Measurements from ENCODE around the gene NALCN. TPM values are rescaled to one million over a fixed set of nuclear protein-coding genes. Genes with fewer than 3 reads are reported as not detected.
"Not testable (repeated sequence)": the region's sequence is repeated elsewhere in the genome, so short reads cannot be mapped to it uniquely, and the experiment has no call there.

Gene NALCN
- total RNA-seq, 2 experiments from 2014 or later = not detected

- Mint-ChIP-seq H3K36me3 (no peaks in the 10 kb centered on the region), H3K27ac (no peak overlapping the region), H3K4me1 (no peaks in the 10 kb centered on the region), H3K9me3 (ENCODE audit: low read depth) (no peaks in the 10 kb centered on the region), H3K27me3 (no peaks in the 10 kb centered on the region), H3K4me3 (no peak overlapping the region)
- CTCF ChIA-PET = no interaction called here
- DNase-seq = no peak
- ATAC-seq = no peak
These were observed 73.0 kb downstream of the NALCN start for GRCh38 chr13:101343128-101343787.

GRCh38 chr13:101341464-101341863 is 74.8 kb downstream of the NALCN start:
- DNase-seq = no peak
- CTCF ChIA-PET = no interaction called here
- Mint-ChIP-seq H3K27me3 (no peaks in the 10 kb centered on the region), H3K9me3 (ENCODE audit: low read depth) (no peaks in the 10 kb centered on the region), H3K27ac (no peak overlapping the region), H3K36me3 (no peaks in the 10 kb centered on the region), H3K4me1 (no peaks in the 10 kb centered on the region), H3K4me3 (no peak overlapping the region)
- no peak for ATAC-seq

DNA sequence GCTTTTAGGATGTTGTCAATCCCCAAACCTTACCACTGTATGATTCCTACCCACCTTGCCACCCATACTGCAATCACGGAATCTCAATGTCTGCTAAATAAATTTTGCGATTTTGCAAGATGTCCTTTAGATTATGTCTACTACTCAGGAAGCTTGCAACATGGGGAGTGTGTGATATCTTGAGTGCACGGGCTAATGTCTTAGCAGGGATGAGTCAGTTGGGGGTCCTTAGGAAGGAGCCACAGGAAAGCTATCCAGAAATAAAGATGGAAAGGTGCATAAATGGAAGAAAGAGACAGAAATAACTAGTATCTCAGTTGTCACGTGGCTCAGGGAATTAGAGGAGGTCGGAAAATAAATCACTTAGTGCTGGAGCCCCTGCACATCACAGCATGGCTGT is 77.1 kb downstream of the NALCN start:
- CTCF ChIA-PET = no interaction called here
- Mint-ChIP-seq H3K4me3 (no peak overlapping the region), H3K9me3 (ENCODE audit: low read depth) (no peaks in the 10 kb centered on the region), H3K4me1 (no peaks in the 10 kb centered on the region), H3K27me3 (no peaks in the 10 kb centered on the region), H3K27ac (no peak overlapping the region), H3K36me3 (no peaks in the 10 kb centered on the region)
- ATAC-seq = no peak
- no peak for DNase-seq

- no peak overlapping the region for H3K27ac Mint-ChIP-seq
- no peaks in the 10 kb centered on the region for H3K4me1 Mint-ChIP-seq
- H3K9me3 Mint-ChIP-seq (ENCODE audit: low read depth) = no peaks in the 10 kb centered on the region
- H3K4me3 Mint-ChIP-seq = no peak overlapping the region
- ATAC-seq = no peak
- H3K27me3 Mint-ChIP-seq = no peaks in the 10 kb centered on the region
- CTCF ChIA-PET = interaction anchor here (0.7 kb wide), 1 partner anchor 95 kb away, joined by 4 read pairs; no protein-coding TSS in a partner anchor
- no peak for DNase-seq
- H3K36me3 Mint-ChIP-seq = no peaks in the 10 kb centered on the region
These were observed 83.7 kb downstream of the NALCN start for GRCh38 chr13:101332583-101332982.

GRCh38 chr13:101331731-101332130 is 84.6 kb downstream of the NALCN start:
- CTCF ChIA-PET = no interaction called here
- no peak overlapping the region for H3K27ac Mint-ChIP-seq

GRCh38 chr13:101327871-101328270 is 88.4 kb downstream of the NALCN start:
- CTCF ChIA-PET = no interaction called here
- DNase-seq (no peak), ATAC-seq (no peak)
- Mint-ChIP-seq H3K27me3 (no peaks in the 10 kb centered on the region), H3K4me3 (no peak overlapping the region), H3K27ac (no peak overlapping the region), H3K4me1 (no peaks in the 10 kb centered on the region), H3K9me3 (ENCODE audit: low read depth) (no peaks in the 10 kb centered on the region), H3K36me3 (no peaks in the 10 kb centered on the region)

More at GRCh38 chr13:101331731-101332130, 84.6 kb downstream of the NALCN start:
- Mint-ChIP-seq H3K4me1 (no peaks in the 10 kb centered on the region), H3K27me3 (no peaks in the 10 kb centered on the region), H3K9me3 (ENCODE audit: low read depth) (no peaks in the 10 kb centered on the region), H3K4me3 (no peak overlapping the region), H3K36me3 (no peaks in the 10 kb centered on the region)
- DNase-seq (no peak), ATAC-seq (no peak)

- CTCF ChIA-PET = no interaction called here
- Mint-ChIP-seq H3K27me3 (no peaks in the 10 kb centered on the region), H3K4me1 (no peaks in the 10 kb centered on the region), H3K27ac (no peak overlapping the region), H3K36me3 (no peaks in the 10 kb centered on the region), H3K9me3 (ENCODE audit: low read depth) (no peaks in the 10 kb centered on the region), H3K4me3 (no peak overlapping the region)
- ATAC-seq (no peak), DNase-seq (no peak)
These were observed 89.6 kb downstream of the NALCN start for GRCh38 chr13:101326710-101327109.

- CTCF ChIA-PET = no interaction called here
- H3K4me3 Mint-ChIP-seq = no peak overlapping the region
- no peaks in the 10 kb centered on the region for H3K4me1 Mint-ChIP-seq
These were observed 90.9 kb downstream of the NALCN start for GRCh38 chr13:101325423-101325822.

DNA sequence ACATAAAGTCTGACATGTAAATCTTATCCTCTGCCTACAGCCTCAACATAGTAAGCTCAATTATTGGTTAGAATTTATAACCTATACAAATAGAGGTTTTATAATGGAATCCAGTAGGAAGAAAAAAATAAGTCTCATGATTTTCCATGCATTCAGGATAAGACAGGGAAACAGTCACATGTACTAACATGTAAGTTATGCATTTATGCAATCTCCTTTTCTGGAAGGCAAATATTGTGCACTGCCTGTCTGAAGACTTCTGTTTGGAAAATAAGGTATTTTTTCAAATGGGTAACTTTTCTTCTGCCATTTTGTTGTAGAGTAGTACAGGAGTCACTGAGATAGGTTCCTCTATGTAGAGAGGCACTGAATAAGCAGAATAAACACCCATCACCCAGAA is 92.7 kb downstream of the NALCN start:
- Mint-ChIP-seq H3K36me3 (no peaks in the 10 kb centered on the region), H3K27ac (no peak overlapping the region), H3K4me3 (no peak overlapping the region), H3K27me3 (no peaks in the 10 kb centered on the region), H3K9me3 (ENCODE audit: low read depth) (no peaks in the 10 kb centered on the region), H3K4me1 (no peaks in the 10 kb centered on the region)
- CTCF ChIA-PET = no interaction called here
- DNase-seq (no peak), ATAC-seq (no peak)

More at GRCh38 chr13:101325423-101325822, 90.9 kb downstream of the NALCN start:
- H3K27me3 Mint-ChIP-seq = no peaks in the 10 kb centered on the region
- H3K36me3 Mint-ChIP-seq = no peaks in the 10 kb centered on the region
- no peak overlapping the region for H3K27ac Mint-ChIP-seq
- DNase-seq (no peak), ATAC-seq (no peak)
- H3K9me3 Mint-ChIP-seq (ENCODE audit: low read depth) = no peaks in the 10 kb centered on the region

- DNase-seq (no peak), ATAC-seq (no peak)
- H3K27ac Mint-ChIP-seq = no peak overlapping the region
- no peaks in the 10 kb centered on the region for H3K4me1 Mint-ChIP-seq
- no peak overlapping the region for H3K4me3 Mint-ChIP-seq
- no peaks in the 10 kb centered on the region for H3K36me3 Mint-ChIP-seq
- no peaks in the 10 kb centered on the region for H3K9me3 Mint-ChIP-seq (ENCODE audit: low read depth)
- H3K27me3 Mint-ChIP-seq = no peaks in the 10 kb centered on the region
- CTCF ChIA-PET = no interaction called here
These were observed 98.3 kb downstream of the NALCN start for GRCh38 chr13:101317986-101318523.

GRCh38 chr13:101313479-101313878 is 102.8 kb downstream of the NALCN start:
- ATAC-seq, CTCF ChIA-PET: not testable (repeated sequence)

GRCh38 chr13:101309014-101309619 is 107.2 kb downstream of the NALCN start:
- H3K4me1 Mint-ChIP-seq = no peaks in the 10 kb centered on the region
- H3K36me3 Mint-ChIP-seq = no peaks in the 10 kb centered on the region
- ATAC-seq (no peak), DNase-seq (no peak)
- no peak overlapping the region for H3K4me3 Mint-ChIP-seq
- H3K27me3 Mint-ChIP-seq = no peaks in the 10 kb centered on the region
- H3K9me3 Mint-ChIP-seq (ENCODE audit: low read depth) = no peaks in the 10 kb centered on the region
- H3K27ac Mint-ChIP-seq = no peak overlapping the region
- CTCF ChIA-PET = no interaction called here

More at GRCh38 chr13:101313479-101313878, 102.8 kb downstream of the NALCN start:
- not testable (repeated sequence) for H3K27ac Mint-ChIP-seq; DNase-seq; H3K36me3 Mint-ChIP-seq; H3K27me3 Mint-ChIP-seq; H3K9me3 Mint-ChIP-seq (ENCODE audit: low read depth); H3K4me1 Mint-ChIP-seq; H3K4me3 Mint-ChIP-seq

DNA sequence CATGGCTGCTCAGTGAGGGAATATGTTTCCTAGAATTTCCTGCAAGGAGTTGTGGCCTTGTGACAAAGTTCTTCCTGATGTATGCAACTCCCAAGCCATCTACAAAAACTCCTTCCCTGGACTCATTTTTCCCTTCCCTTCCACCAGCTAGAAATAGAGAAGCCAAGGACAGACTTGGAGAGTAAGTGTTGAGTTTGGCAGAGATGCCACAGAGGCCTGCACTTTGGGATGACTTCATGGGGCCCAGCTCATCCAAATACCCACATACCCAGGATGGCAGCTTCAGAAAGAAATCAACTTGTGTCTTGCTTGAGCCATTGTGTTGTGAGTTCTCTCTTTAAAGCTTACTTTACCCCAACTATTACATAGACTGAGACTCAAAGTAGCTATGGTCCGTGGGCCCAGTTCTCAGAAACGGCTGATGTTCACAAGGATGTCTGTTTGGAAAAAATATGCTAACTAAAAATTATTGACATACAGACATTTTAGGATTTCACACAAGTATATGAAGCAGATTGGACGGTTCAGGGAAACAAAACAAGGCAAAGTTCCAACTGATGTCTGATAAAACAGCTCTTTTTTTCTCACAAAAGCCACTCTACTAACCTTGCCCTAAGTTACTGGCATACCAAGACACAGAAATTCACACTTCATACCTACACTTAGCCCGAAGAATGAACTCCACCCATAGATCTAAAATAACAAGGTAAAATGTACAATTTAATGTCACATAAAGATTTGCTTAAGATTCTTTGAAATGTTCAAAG is 107.9 kb downstream of the NALCN start:
- no peaks in the 10 kb centered on the region for H3K36me3 Mint-ChIP-seq
- no peaks in the 10 kb centered on the region for H3K9me3 Mint-ChIP-seq (ENCODE audit: low read depth)
- H3K4me3 Mint-ChIP-seq = no peak overlapping the region
- no peak for ATAC-seq
- CTCF ChIA-PET = no interaction called here
- H3K27me3 Mint-ChIP-seq = no peaks in the 10 kb centered on the region
- no peak overlapping the region for H3K27ac Mint-ChIP-seq
- H3K4me1 Mint-ChIP-seq = no peaks in the 10 kb centered on the region
- no peak for DNase-seq

Measured in activated CD8-positive, alpha-beta memory T cell treated with anti-CD3 and anti-CD28 coated beads, Interleukin-2, amount 10 ng/mL, durations not matched to agents 7 days and 5 days (primary cell).